PC-9 (cell line): ENCODE results near the gene FAAH2.

Experiments
- EZH2 ChIP-seq: fragments of 200-600 bp; sonication (generic); IDR thresholded peaks from 2 replicates; pipeline ENCODE4 v1.8.0; 2017; ENCODE audit warnings: antibody characterized with exemption, low read depth
- TF ChIP-seq, protein P1 (sequence below): fragments of 200-600 bp; sonication (generic); conservative IDR thresholded peaks from 2 replicates; pipeline ENCODE4 v1.6.1; 2017; ENCODE audit warnings: mixed run types, antibody characterized with exemption, mild to moderate bottlenecking, moderate library complexity

DNA sequence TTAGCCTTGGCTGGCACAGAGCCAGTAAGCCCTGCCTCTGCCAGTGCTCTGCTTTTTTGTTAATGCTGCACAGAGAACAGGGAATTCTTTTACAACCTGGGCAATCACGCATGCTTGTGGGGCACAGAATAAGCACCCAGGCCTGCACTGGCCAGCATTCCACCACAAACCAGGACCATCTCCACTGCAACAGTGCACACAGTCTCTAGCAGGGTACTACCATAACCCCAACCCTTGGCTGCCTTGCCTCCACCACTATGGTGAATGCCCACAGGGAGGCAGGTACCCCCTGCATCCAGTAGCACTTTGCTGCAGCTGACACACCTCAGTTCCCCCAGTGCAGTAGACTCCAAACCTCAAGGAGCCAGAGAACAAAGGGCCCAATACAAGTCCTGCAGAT is 19.2 kb upstream of the FAAH2 start:
- TF ChIP-seq, protein P1, sequence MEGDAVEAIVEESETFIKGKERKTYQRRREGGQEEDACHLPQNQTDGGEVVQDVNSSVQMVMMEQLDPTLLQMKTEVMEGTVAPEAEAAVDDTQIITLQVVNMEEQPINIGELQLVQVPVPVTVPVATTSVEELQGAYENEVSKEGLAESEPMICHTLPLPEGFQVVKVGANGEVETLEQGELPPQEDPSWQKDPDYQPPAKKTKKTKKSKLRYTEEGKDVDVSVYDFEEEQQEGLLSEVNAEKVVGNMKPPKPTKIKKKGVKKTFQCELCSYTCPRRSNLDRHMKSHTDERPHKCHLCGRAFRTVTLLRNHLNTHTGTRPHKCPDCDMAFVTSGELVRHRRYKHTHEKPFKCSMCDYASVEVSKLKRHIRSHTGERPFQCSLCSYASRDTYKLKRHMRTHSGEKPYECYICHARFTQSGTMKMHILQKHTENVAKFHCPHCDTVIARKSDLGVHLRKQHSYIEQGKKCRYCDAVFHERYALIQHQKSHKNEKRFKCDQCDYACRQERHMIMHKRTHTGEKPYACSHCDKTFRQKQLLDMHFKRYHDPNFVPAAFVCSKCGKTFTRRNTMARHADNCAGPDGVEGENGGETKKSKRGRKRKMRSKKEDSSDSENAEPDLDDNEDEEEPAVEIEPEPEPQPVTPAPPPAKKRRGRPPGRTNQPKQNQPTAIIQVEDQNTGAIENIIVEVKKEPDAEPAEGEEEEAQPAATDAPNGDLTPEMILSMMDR, result no peak
- TF ChIP-seq EZH2, result no peak
